ENCODE data around the gene CIDEB.

Gene CIDEB

GRCh38 chr14:24255438-24255837, 52.3 kb downstream of the CIDEB start:
- DNase-seq (ENCODE audit: low read depth, low spot score): no peak

All from astrocyte of the hippocampus (primary cell).